HG03442 (cell line): Measurements from ENCODE around the gene CD177.
"Not testable (repeated sequence)": the region's sequence is repeated elsewhere in the genome, so short reads cannot be mapped to it uniquely, and the experiment has no call there.

ENCODE experiments used
- ATAC-seq: cut with Tn5 transposase; IDR thresholded peaks from one replicate; pipeline ENCODE4 v1.9.1; 2021; ENCODE audit warnings: mild to moderate bottlenecking, moderate library complexity; ENCODE audit not compliant: unreplicated experiment

The CD177 gene

GRCh38 chr19:43331435-43332010 is 22.0 kb upstream of the CD177 start:
- no peak for ATAC-seq

- ATAC-seq, result no peak
Observed at GRCh38 chr19:43332058-43332922, 21.2 kb upstream of the CD177 start.

DNA sequence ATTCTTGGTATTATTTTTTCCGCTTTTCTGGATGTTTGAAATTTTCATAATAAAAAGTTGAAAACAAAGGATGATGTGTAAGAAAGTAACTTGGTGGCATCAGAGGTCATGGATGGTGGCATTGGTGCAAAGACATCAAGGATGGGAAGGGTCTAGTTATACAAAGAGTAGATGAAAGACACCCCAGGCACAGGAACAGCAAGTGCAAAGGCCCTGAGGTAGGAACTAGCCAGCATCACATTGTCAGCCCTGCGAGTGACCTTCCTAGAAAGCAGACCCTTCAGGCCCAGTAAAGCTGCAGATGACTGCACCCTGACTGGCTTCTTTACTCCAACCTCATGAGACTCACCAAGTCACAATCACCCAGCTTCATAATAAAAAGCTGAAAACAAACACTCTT is 17.0 kb upstream of the CD177 start:
- not testable (repeated sequence) for ATAC-seq

GRCh38 chr19:43337737-43338136 is 15.7 kb upstream of the CD177 start:
- ATAC-seq, result no peak

- no peak for ATAC-seq
Observed at GRCh38 chr19:43338530-43338929, 15.0 kb upstream of the CD177 start.

DNA sequence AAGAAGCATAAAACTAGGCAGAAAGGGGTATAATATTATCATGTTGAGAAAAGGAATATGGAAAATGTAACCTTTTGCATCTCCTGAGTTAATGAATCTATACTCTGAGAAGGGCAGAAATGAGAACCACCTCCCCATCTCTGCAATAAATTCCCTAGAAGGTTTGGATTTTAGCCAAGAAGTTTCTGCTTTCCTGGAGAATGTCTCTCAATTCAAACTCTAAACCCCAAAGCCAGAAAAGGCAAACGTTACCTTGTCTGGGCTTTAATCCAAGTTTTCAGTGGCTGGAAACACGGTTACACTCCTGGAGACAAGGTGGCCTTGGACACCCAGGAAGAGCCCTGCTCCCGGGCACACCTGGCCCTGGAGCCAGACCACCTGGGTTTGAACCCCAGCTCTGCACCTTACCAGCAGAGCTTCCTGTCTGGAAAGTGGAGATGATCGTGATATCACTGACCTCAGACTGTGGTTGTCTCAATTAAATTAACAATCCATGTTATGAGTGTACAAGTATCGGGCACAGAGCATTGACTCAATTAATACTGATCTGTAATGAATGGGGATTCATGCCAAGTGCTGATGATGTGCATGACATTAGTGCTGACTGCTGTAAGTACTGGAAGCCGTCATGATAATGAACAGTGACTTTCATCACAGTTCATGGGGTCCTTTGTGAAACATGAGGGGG is 14.1 kb upstream of the CD177 start:
- ATAC-seq, result not testable (repeated sequence)

GRCh38 chr19:43340101-43340500 is 13.4 kb upstream of the CD177 start:
- not testable (repeated sequence) for ATAC-seq

- not testable (repeated sequence) for ATAC-seq
Observed at GRCh38 chr19:43341098-43341497, 12.4 kb upstream of the CD177 start.

DNA sequence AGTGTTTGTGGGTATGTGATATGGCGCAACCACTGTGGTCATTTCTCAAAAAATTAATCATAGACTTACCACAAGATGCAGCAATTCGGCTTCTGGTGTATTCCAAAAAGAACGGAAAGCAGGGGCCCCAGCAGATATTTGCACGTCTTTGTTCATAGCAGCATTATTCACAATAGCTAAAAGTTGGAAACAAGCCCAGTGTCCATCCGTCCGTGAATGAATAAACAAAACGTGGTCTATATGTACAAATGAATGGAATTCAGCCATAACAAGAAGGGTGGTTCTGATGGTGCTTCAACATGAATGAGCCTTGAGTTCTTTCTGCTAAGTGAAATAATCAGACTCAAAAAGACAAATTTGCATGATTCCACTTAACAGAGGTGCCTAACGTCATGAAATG is 11.4 kb upstream of the CD177 start:
- ATAC-seq, result not testable (repeated sequence)

DNA sequence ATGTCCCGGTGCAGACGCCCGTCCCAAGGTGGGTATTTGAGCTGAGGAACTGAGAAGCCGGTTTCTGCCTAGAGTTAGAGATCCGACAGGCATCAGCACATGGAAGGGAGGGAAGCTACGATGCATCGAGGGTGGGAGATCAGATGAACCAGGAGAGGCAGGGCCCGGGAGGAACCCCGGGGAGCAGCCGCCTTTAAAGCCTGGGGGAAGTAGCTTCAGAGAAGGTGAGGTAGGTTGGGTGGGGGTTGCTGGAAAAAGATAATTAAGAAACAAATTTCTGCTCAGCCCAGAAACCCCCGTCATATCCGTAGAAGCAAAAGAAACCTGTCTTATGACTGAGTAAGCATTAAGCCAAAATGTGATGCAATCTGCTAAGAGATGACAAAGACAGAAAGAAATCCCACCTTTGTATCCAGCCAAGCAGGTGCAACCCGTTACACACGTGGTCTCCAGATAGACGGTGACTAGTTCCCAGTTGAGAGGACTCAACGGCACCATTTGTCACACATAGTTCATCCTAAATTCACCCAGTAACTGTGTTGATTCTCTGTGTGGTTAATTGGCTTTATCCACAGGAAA is 9.1 kb upstream of the CD177 start:
- ATAC-seq, result not testable (repeated sequence)

DNA sequence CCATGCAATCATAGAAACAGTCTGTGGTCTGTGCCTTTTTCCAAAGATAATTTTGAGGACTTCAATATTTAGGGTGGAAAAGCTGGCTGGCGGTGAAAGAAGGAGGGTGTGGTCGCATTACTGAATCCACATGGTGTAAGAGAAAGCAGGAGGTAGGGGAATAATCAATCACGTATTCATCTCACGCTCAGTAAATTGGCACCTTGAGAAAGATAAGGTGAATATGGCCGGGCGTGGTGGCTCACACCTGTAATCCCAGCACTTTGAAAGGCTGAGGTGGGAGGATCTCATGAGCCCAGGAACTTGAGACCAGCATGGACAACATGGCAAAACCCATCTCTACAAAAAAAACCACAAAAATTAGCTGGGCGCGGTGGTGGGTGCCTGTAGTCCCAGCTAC is 3.7 kb upstream of the CD177 start:
- not testable (repeated sequence) for ATAC-seq

GRCh38 chr19:43351998-43352746 is 1.3 kb upstream of the CD177 start:
- ATAC-seq, result no peak

GRCh38 chr19:43354305-43354627 is 780 bp downstream of the CD177 start:
- no peak for ATAC-seq

- ATAC-seq, result not testable (repeated sequence)
Observed at GRCh38 chr19:43356749-43357148, 3.3 kb downstream of the CD177 start.

- ATAC-seq, result no peak
Observed at GRCh38 chr19:43362179-43362578, 8.7 kb downstream of the CD177 start.

DNA sequence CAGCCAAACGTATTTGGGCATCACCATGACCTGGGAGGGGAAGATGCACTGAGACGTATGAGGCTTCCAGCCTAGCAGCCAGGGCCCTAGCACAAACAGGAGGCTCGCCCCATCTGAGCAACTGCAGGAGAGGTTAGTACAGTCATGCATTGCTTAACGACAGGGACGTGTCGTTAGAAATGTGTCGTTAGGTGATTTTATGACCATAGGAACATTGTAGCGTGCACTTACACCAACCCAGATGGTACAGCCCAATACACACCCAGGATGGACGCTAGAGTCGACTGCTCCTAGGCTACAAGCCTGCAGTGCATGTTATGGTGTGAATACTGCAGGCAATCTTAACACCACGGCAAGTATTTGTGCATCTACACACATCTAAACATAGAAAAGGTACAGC is 9.3 kb downstream of the CD177 start:
- ATAC-seq, result no peak

GRCh38 chr19:43365677-43366076 is 12.2 kb downstream of the CD177 start:
- not testable (repeated sequence) for ATAC-seq

- no peak for ATAC-seq
Observed at GRCh38 chr19:43367822-43368221, 14.3 kb downstream of the CD177 start.

- ATAC-seq, result not testable (repeated sequence)
Observed at GRCh38 chr19:43368897-43369296, 15.4 kb downstream of the CD177 start.

GRCh38 chr19:43371909-43372308 is 18.4 kb downstream of the CD177 start:
- ATAC-seq, result no peak

DNA sequence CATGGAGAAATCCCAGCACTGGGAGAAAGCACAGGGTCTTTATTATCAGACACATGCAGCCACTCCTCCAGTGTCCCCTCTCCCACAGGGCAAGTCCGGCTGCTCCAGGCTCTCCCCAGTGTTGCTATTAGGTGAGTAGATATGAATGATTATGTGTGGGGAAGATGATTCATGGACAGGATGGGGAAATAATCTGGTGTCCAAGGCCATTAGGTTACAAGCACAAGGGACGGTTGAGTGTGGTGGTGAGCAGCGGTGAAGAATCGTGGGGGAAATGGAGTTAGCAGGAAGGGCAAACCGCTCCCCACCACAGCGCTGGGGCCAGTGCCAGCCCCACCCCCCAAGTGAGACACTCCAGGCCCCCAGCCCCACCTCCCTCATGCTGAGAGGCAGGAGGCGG is 19.0 kb downstream of the CD177 start:
- no peak for ATAC-seq
